NK-92 (cell line): Measurements from ENCODE around the gene POLD1.

ENCODE experiments used
- DNase-seq: peaks from one replicate; lab custom pipeline; 2025; ENCODE audit not compliant: unreplicated experiment; lab: John Stamatoyannopoulos, UW

The POLD1 gene

GRCh38 chr19:50461066-50461875, 77.1 kb downstream of the POLD1 start:
- no peak for DNase-seq

- DNase-seq = no peak
Observed at GRCh38 chr19:50462970-50463369, 78.8 kb downstream of the POLD1 start.

- DNase-seq = no peak
Observed at GRCh38 chr19:50464348-50464747, 80.2 kb downstream of the POLD1 start.

GRCh38 chr19:50465000-50465399, 80.9 kb downstream of the POLD1 start:
- DNase-seq = no peak

GRCh38 chr19:50465986-50466705, 82.0 kb downstream of the POLD1 start:
- DNase-seq = no peak

- no peak for DNase-seq
Observed at GRCh38 chr19:50466706-50467039, 82.5 kb downstream of the POLD1 start.

GRCh38 chr19:50467566-50467965, 83.4 kb downstream of the POLD1 start:
- DNase-seq = no peak
